Activated CD8-positive, alpha-beta memory T cell treated with anti-CD3 and anti-CD28 coated beads for 36 hours (primary cell): ENCODE measurements around the gene AFDN. TPM values are rescaled to one million over a fixed set of nuclear protein-coding genes. Genes with fewer than 3 reads are reported as not detected.
"Not testable (repeated sequence)": the region's sequence is repeated elsewhere in the genome, so short reads cannot be mapped to it uniquely, and the experiment has no call there.

Experiments
- CTCF ChIA-PET: fragments of 350-600 bp; sonication (Branson Sonifier 250); formaldehyde crosslinking; loops from one replicate; lab custom pipeline; 2021; ENCODE audit warnings: antibody characterized with exemption; lab: Charles Lee
- POLR2A ChIA-PET: fragments of 350-600 bp; sonication (Branson Sonifier 250); formaldehyde crosslinking; loops from one replicate; lab custom pipeline; 2021; ENCODE audit warnings: antibody characterized with exemption; lab: Charles Lee
- total RNA-seq, 2 experiments: library from RNA; stranded (reverse); gene quantifications; one replicate each; pipeline ENCODE4 v1.2.3, GENCODE V29; 2021

AFDN gene
- total RNA-seq, 2 experiments from 2014 or later, result 25.5 to 29.6 TPM

- ChIA-PET CTCF (no interaction called here), POLR2A (no interaction called here)
These were observed 157.5 kb downstream of the AFDN start for GRCh38 chr6:167984144-167984719.

DNA sequence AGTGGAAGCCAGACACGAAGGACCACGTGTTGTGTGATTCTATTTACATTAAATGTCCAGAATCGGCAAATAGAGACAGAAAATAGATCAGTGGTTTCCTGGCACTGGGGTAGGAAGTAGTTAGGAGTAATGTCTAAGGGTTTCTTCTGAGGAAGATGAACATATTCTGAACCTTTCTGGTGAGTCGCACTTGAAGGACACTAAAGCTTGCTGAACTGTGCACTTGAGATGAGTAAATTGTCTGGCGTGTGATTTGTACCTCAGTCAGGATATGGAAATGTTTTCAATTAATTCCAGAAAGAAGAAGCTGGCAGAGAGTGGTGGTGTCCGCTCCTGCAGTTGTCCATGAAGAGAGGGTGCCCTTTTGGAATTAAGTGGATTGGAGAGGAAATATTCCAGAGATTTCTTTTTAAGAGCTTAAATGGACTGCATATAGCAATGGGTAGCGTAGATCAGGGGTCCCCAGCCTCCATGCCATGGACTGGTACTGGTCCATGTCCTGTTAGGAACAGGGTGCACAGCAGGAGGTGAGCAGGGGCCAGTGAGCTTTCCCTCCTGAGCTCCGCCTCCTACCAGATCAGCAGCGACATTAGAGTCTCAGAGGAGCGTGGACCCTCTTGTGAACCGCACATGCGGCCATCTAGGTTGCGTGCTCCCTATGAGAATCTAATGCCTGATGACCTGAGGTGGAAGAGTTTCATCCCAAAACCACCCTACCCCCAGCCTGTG, 158.3 kb downstream of the AFDN start:
- ChIA-PET CTCF (no interaction called here), POLR2A (no interaction called here)

- POLR2A ChIA-PET, result no interaction called here
- CTCF ChIA-PET, result no interaction called here
These were observed 159.3 kb downstream of the AFDN start for GRCh38 chr6:167985911-167986595.

GRCh38 chr6:167987396-167988153, 160.9 kb downstream of the AFDN start:
- CTCF ChIA-PET, result no interaction called here
- POLR2A ChIA-PET, result no interaction called here

DNA sequence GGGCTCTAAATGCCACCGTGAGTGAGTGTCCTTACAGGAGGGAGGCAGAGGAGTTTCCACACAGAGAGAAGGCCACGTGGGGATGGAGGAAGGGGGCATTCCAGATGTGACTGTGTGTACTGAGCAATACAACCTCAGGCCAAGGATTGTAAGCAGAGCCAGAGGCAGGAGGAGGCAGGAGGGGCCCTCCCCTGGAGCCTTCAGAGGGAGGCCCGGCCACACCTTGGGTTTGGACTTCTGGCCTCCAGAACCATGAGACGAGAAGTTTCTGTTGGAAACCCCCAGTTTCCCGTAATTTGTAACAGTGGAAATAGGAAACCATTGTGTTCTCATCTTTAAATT, 161.4 kb downstream of the AFDN start:
- ChIA-PET CTCF (no interaction called here), POLR2A (no interaction called here)

GRCh38 chr6:167988945-167989841, 162.5 kb downstream of the AFDN start:
- ChIA-PET POLR2A (no interaction called here), CTCF (no interaction called here)

DNA sequence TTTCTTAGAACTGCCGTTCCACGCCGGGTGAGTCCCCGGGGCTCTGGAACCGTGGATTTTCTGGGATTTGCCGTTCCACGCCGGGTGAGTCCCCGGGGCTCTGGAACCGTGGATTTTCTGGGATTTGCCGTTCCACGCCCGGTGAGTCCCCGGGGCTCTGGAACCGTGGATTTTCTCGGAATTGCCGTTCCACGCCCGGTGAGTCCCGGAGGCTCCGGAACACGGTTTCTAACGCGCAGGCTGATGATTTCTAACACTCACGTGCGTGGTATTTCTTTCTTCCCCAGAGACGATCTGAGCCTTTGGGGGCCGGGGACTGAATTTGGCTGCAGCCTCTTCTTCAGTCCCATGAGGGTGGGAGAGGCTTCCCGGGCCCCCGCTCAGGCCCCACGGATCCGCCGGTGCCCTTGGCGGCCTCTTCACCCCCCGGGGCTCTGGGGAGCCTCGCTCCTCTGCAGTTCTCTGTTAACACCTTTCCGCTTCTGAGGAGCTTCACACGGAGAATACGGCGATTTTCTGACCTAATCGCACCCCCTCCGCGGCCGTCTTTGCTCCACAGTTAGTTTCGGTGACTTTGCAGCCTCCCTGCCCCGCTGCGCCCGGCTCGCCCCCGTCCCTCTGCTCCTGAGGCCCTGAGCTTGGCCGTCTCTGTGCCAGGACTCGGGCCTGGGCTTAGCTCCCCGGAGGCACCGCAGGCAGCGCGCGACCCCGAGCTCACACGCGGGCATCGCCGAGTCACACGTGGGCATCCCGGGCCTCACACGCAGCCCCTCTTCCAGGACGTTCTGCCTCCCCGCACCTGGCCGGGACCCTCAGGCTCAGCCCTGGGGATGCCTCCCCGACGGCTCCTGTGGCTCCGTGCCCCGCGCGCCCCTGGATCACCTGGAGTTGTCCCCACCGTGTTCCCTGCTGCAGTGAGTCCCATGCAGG, 163.6 kb downstream of the AFDN start:
- POLR2A ChIA-PET, result no interaction called here
- CTCF ChIA-PET, result no interaction called here

GRCh38 chr6:167993169-167993568, 166.5 kb downstream of the AFDN start:
- POLR2A ChIA-PET, result no interaction called here

DNA sequence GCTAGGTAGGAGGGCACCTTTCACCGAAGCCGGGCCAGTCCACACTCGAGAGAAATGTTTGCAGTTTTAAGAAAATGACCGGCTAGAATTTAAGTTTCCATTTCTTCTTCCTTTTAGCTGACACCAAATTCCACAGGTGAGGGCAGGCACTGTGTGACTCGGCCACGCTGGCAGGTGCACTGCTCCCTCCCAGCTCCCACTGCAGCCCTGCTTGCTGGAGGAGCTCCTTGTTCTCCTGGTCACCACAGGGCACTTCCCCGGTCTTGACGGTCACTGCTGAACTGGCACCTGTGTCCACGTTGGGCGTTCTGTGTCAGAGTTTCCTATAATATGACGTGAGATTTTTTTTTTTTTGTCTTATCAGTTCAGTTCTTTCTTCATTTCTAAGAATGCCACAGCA, 167.1 kb downstream of the AFDN start:
- ChIA-PET CTCF (no interaction called here), POLR2A (no interaction called here)

More at GRCh38 chr6:167993169-167993568, 166.5 kb downstream of the AFDN start:
- CTCF ChIA-PET, result no interaction called here

GRCh38 chr6:167995302-167995701, 168.6 kb downstream of the AFDN start:
- ChIA-PET POLR2A (no interaction called here), CTCF (no interaction called here)

DNA sequence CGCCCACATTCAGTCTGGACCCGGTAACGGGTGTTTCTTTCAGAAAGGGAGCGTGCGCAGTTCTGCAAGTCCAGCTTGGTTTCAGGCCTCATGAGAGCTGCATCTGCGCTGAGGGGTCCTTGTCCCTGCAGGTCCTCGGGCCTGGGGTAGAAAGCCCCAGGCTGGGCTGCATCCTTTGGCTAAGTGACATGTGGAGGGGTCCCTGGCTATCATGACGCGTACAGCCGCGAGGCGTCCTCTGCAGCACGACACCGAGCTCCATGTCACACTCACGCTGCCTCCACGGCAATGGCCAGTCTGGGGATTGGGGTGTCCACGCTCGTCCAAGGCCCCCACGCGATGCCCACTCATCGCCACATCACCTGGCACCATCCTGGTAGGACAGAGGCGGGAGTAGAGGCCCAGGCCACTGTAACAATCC, 169.0 kb downstream of the AFDN start:
- ChIA-PET POLR2A (no interaction called here), CTCF (no interaction called here)

- POLR2A ChIA-PET, result no interaction called here
- CTCF ChIA-PET, result no interaction called here
These were observed 169.9 kb downstream of the AFDN start for GRCh38 chr6:167996424-167997199.

- CTCF ChIA-PET, result no interaction called here
- POLR2A ChIA-PET, result interaction anchor here (0.7 kb wide), 1 partner anchor 525 kb away, joined by 3 read pairs; no protein-coding TSS in a partner anchor
These were observed 170.9 kb downstream of the AFDN start, which contains the start of gene KIF25 for GRCh38 chr6:167997642-167998041. TSS of gene KIF25 (plus strand) at chr6:167997671. CDS start at chr6:168029586, 31,915 bp downstream.

GRCh38 chr6:167998215-167998614, 171.5 kb downstream of the AFDN start:
- POLR2A ChIA-PET, result interaction anchor here (0.7 kb wide), 1 partner anchor 526 kb away, joined by 3 read pairs; no protein-coding TSS in a partner anchor
- CTCF ChIA-PET, result no interaction called here

- ChIA-PET CTCF (no interaction called here), POLR2A (no interaction called here)
These were observed 173.7 kb downstream of the AFDN start for GRCh38 chr6:168000198-168001028.

- POLR2A ChIA-PET, result no interaction called here
- CTCF ChIA-PET, result no interaction called here
These were observed 174.3 kb downstream of the AFDN start for GRCh38 chr6:168001029-168001332.

DNA sequence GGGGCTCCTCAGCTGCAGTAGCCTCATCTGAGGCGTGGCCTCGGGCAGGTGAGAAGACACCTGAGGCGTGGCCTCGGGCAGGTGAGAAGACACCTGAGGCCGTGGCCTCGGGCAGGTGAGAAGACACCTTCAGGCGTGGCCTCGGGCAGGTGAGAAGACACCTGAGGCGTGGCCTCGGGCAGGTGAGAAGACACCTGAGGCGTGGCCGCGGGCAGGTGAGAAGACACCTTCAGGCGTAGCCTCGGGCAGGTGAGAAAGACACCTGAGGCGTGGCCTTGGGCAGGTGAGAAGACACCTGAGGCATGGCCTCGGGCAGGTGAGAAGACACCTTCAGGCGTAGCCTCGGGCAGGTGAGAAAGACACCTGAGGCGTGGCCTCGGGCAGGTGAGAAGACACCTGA, 174.8 kb downstream of the AFDN start:
- CTCF ChIA-PET, POLR2A ChIA-PET: not testable (repeated sequence)
